WTC11 (cell line): ENCODE data around the gene NDUFS3. TPM values are rescaled to one million over a fixed set of nuclear protein-coding genes. Genes with fewer than 3 reads are reported as not detected.
"Not testable (repeated sequence)": the region's sequence is repeated elsewhere in the genome, so short reads cannot be mapped to it uniquely, and the experiment has no call there.

Experiments
- ATAC-seq: fragments of 200-7000 bp; cut with Tn5 transposase; 2 replicates; pipeline ENCODE4 v1.10.0; 2021; ENCODE audit warnings: mild to moderate bottlenecking, moderate library complexity
- CTCF ChIA-PET: fragments of 300-600 bp; sonication (Branson Sonifier 250); formaldehyde crosslinking; loops from one replicate; lab custom pipeline; 2021; ENCODE audit warnings: antibody characterized with exemption; lab: Charles Lee
- POLR2A ChIA-PET: fragments of 350-600 bp; sonication (Branson Sonifier 250); formaldehyde crosslinking; loops from one replicate; lab custom pipeline; 2021; ENCODE audit warnings: antibody characterized with exemption; lab: Charles Lee
- DNase-seq: peaks from one replicate; pipeline ENCODE4 v3.0.0; 2021; ENCODE audit warnings: low spot score
- H3K27ac Mint-ChIP-seq: 2 replicates; pipeline ENCODE4 v1.8.0; 2021; ENCODE audit warnings: mixed read lengths
- H3K27me3 Mint-ChIP-seq: 2 replicates; pipeline ENCODE4 v1.8.0; 2021; ENCODE audit warnings: low read depth, mild to moderate bottlenecking, moderate library complexity, mixed read lengths
- H3K36me3 Mint-ChIP-seq: 2 replicates; pipeline ENCODE4 v1.8.0; 2021; ENCODE audit warnings: mixed read lengths
- H3K4me1 Mint-ChIP-seq: 2 replicates; pipeline ENCODE4 v1.8.0; 2022; ENCODE audit warnings: mixed read lengths
- H3K4me3 Mint-ChIP-seq: 2 replicates; pipeline ENCODE4 v1.8.0; 2021; ENCODE audit warnings: mild to moderate bottlenecking, moderate library complexity, mixed read lengths
- H3K9me3 Mint-ChIP-seq: 2 replicates; pipeline ENCODE4 v1.8.0; 2021; ENCODE audit warnings: mixed read lengths
- CBFB ChIP-seq: sonication (generic); formaldehyde crosslinking; IDR thresholded peaks from 2 replicates; pipeline ENCODE4 v1.8.1; 2022; ENCODE audit warnings: mild to moderate bottlenecking, low read depth, missing genetic modification reagents
- ETV6 ChIP-seq: sonication (generic); formaldehyde crosslinking; IDR thresholded peaks from 2 replicates; pipeline ENCODE4 v1.8.1; 2022; ENCODE audit warnings: mild to moderate bottlenecking, missing genetic modification reagents
- GTF2I ChIP-seq: fragments of 250-450 bp; sonication (Bioruptor Pico); conservative IDR thresholded peaks from 2 replicates; pipeline ENCODE4 v1.4.0; 2021; ENCODE audit warnings: mild to moderate bottlenecking
- IRF2 ChIP-seq: sonication (generic); formaldehyde crosslinking; IDR thresholded peaks from 2 replicates; pipeline ENCODE4 v1.8.0; 2022; ENCODE audit warnings: low read depth, missing genetic modification reagents, borderline replicate concordance
- PRRX2 ChIP-seq: fragments of 250-450 bp; sonication (Bioruptor Pico); IDR thresholded peaks from 2 replicates; pipeline ENCODE4 v1.8.0; 2021; ENCODE audit warnings: mild to moderate bottlenecking
- SP1 ChIP-seq: sonication (generic); formaldehyde crosslinking; conservative IDR thresholded peaks from 2 replicates; pipeline ENCODE4 v1.8.1; 2022; ENCODE audit warnings: missing genetic modification reagents
- TEAD4 ChIP-seq: sonication (generic); formaldehyde crosslinking; IDR thresholded peaks from 2 replicates; pipeline ENCODE4 v1.8.0; 2022; ENCODE audit warnings: mild to moderate bottlenecking, missing genetic modification reagents
- total RNA-seq: library from RNA; stranded (reverse); gene quantifications from 3 replicates; pipeline ENCODE4 v1.2.3, GENCODE V29; 2021
- TF ChIP-seq, protein P1 (sequence below): sonication (generic); formaldehyde crosslinking; IDR thresholded peaks from 2 replicates; pipeline ENCODE4 v1.8.1; 2022; ENCODE audit warnings: low read depth, missing genetic modification reagents, borderline replicate concordance
- TF ChIP-seq, protein P2 (sequence below): sonication (generic); formaldehyde crosslinking; IDR thresholded peaks from 2 replicates; pipeline ENCODE4 v1.8.1; 2023; ENCODE audit warnings: mild to moderate bottlenecking, missing genetic modification reagents
- TF ChIP-seq, protein P3 (sequence below): sonication (generic); formaldehyde crosslinking; conservative IDR thresholded peaks from 2 replicates; pipeline ENCODE4 v1.8.1; 2023; ENCODE audit warnings: mild to moderate bottlenecking, low read depth, missing genetic modification reagents, moderate library complexity
- TF ChIP-seq, protein P4 (sequence below): fragments of 250-450 bp; sonication (Bioruptor Pico); IDR thresholded peaks from 2 replicates; pipeline ENCODE4 v1.8.0; 2021; ENCODE audit warnings: mild to moderate bottlenecking
- TF ChIP-seq, protein P5 (sequence below): sonication (generic); formaldehyde crosslinking; IDR thresholded peaks from 2 replicates; pipeline ENCODE4 v1.8.1; 2023; ENCODE audit warnings: mild to moderate bottlenecking, missing genetic modification reagents

Gene NDUFS3
- total RNA-seq, 1 experiment from 2014 or later, result 140 TPM

DNA sequence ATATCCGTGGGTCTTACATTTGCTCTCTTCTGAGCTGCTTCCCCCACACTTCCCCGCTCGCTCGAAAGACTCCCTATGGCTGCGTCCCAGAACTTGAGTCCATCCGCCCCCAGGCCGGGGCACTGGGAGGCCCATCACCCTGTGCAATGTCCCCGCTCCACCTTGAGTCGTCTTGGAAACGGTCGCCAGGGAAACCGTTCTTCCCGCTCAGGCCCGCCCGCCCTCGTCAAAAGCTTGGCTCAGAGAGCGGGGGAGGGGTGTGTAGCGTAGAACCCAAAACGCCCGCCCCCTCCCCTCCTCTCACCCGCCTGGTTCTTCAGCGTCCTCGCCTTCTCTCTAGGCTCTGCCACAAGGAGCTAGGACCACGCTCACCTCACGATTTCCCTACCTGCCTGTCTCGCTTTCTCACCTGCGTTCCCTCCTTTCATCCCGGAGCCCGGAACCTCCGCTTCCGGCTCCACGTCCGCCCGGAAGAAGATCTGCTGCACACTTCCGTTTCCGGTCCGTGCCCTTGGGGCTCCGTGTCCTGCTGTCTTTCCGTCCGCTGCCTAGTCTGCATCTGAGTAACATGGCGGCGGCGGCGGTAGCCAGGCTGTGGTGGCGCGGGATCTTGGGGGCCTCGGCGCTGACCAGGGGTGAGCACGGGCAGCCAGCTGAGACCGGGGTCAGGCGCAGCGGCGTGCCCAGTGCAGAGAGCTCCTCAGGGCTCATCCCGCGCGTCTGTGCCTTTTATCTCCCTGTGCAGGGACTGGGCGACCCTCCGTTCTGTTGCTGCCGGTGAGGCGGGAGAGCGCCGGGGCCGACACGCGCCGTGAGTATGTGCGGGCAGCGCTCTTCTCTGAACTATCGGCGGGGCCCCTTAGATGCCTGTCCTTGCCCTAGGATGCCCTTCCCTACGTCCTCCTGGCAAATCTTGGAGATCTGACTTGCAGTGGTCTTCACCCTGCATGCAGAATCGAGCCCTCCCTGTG lies at the start of gene NDUFS3, which contains the start of gene KBTBD4 (continued):
- TF ChIP-seq, protein P1, sequence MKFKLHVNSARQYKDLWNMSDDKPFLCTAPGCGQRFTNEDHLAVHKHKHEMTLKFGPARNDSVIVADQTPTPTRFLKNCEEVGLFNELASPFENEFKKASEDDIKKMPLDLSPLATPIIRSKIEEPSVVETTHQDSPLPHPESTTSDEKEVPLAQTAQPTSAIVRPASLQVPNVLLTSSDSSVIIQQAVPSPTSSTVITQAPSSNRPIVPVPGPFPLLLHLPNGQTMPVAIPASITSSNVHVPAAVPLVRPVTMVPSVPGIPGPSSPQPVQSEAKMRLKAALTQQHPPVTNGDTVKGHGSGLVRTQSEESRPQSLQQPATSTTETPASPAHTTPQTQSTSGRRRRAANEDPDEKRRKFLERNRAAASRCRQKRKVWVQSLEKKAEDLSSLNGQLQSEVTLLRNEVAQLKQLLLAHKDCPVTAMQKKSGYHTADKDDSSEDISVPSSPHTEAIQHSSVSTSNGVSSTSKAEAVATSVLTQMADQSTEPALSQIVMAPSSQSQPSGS, result no peak

DNA sequence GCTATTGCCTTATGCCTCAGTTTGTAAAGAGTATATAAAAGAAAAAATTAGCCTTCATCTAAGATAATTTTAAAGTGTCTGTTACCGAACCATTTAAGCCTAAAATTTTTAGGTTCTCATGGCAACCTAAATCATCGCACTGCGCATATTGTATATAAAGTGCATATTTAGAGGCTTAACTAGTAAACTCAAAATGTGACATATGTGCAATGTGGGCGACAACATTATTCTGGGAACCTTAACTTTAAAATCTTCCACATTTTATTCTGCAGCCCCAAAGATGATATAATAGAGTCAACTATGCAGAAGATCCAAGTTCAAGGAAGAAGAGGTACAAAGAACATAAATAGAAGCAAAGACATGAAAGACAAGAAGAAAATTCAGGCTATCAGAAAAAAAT lies 48.9 kb upstream of the NDUFS3 start:
- Mint-ChIP-seq H3K36me3 (no peaks in the 10 kb centered on the region), H3K4me3 (no peak overlapping the region), H3K4me1 (peaks cover 31% of the 10 kb centered on the region), H3K27ac (peak overlapping the region; percentile 94; the same call in 1 of the 2 replicates), H3K27me3 (no peaks in the 10 kb centered on the region), H3K9me3 (no peaks in the 10 kb centered on the region)
- ATAC-seq, result no peak
- no peak for TF ChIP-seq PRRX2 (CRISPR knock-in tag)
- TF ChIP-seq, protein P2, sequence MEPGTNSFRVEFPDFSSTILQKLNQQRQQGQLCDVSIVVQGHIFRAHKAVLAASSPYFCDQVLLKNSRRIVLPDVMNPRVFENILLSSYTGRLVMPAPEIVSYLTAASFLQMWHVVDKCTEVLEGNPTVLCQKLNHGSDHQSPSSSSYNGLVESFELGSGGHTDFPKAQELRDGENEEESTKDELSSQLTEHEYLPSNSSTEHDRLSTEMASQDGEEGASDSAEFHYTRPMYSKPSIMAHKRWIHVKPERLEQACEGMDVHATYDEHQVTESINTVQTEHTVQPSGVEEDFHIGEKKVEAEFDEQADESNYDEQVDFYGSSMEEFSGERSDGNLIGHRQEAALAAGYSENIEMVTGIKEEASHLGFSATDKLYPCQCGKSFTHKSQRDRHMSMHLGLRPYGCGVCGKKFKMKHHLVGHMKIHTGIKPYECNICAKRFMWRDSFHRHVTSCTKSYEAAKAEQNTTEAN (CRISPR knock-in tag), result no peak
- ChIA-PET CTCF (no interaction called here), POLR2A (no interaction called here)
- no peak for DNase-seq

DNA sequence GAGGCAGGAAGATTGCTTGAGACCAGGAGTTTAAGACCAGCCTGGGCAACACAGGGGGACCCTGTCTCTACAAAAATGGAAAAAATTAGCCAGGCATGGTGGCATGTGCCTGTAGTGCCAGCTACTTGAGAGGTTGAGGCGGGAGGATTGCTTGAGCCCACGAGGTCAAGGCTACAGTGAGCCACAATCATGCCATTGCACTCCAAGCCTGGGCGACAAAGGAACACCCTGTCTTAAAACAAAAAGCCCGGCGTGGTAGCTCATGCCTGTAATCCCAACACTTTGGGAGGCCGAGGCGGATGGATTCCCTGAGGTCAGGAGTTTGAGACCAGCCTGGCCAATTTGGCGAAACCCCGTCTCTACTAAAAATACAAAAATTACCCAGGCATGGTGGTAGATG lies 48.2 kb upstream of the NDUFS3 start:
- H3K4me3 Mint-ChIP-seq, CTCF ChIA-PET, ATAC-seq, POLR2A ChIA-PET, H3K9me3 Mint-ChIP-seq, H3K36me3 Mint-ChIP-seq, H3K27me3 Mint-ChIP-seq, DNase-seq: not testable (repeated sequence)
- peak overlapping the region; percentile 94 for H3K27ac Mint-ChIP-seq
- H3K4me1 Mint-ChIP-seq, result peaks cover 26% of the 10 kb centered on the region

DNA sequence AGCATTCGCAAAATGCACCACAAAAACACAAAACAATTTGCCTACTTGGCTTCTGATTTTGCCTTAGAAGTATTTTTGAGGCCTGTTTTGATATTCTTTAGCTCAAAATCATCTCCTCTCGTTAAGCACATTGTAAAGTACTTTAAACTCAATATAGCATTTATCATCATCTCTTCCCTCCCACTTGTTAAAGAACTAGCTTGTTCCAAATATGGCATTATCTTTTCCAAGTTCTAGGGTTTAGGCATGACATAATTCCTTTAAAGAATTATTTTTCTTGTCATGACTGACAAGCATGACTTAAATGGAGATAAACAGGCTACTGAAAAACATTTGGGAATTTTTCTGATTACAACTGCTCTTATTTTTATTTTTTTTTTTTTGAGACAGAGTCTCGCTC lies 47.2 kb upstream of the NDUFS3 start:
- no peaks in the 10 kb centered on the region for H3K9me3 Mint-ChIP-seq
- POLR2A ChIA-PET, result no interaction called here
- H3K27ac Mint-ChIP-seq, result peak overlapping the region; percentile 41; the same call in 1 of the 2 replicates

More for the DNA sequence above, 47.2 kb upstream of the NDUFS3 start:
- DNase-seq (no peak), ATAC-seq (no peak)
- CTCF ChIA-PET, result no interaction called here
- H3K27me3 Mint-ChIP-seq, result no peaks in the 10 kb centered on the region
- peaks cover 3% of the 10 kb centered on the region; the same call in 1 of the 2 replicates for H3K36me3 Mint-ChIP-seq
- H3K4me3 Mint-ChIP-seq, result no peak overlapping the region
- peaks cover 17% of the 10 kb centered on the region; the same call in 1 of the 2 replicates for H3K4me1 Mint-ChIP-seq
- TF ChIP-seq ETV6 (CRISPR knock-in tag), result no peak
- TF ChIP-seq, protein P3, sequence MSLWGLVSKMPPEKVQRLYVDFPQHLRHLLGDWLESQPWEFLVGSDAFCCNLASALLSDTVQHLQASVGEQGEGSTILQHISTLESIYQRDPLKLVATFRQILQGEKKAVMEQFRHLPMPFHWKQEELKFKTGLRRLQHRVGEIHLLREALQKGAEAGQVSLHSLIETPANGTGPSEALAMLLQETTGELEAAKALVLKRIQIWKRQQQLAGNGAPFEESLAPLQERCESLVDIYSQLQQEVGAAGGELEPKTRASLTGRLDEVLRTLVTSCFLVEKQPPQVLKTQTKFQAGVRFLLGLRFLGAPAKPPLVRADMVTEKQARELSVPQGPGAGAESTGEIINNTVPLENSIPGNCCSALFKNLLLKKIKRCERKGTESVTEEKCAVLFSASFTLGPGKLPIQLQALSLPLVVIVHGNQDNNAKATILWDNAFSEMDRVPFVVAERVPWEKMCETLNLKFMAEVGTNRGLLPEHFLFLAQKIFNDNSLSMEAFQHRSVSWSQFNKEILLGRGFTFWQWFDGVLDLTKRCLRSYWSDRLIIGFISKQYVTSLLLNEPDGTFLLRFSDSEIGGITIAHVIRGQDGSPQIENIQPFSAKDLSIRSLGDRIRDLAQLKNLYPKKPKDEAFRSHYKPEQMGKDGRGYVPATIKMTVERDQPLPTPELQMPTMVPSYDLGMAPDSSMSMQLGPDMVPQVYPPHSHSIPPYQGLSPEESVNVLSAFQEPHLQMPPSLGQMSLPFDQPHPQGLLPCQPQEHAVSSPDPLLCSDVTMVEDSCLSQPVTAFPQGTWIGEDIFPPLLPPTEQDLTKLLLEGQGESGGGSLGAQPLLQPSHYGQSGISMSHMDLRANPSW (CRISPR knock-in tag), result no peak
- no peak for TF ChIP-seq CBFB (CRISPR knock-in tag)
- TF ChIP-seq SP1, result no peak
- TF ChIP-seq, protein P4, sequence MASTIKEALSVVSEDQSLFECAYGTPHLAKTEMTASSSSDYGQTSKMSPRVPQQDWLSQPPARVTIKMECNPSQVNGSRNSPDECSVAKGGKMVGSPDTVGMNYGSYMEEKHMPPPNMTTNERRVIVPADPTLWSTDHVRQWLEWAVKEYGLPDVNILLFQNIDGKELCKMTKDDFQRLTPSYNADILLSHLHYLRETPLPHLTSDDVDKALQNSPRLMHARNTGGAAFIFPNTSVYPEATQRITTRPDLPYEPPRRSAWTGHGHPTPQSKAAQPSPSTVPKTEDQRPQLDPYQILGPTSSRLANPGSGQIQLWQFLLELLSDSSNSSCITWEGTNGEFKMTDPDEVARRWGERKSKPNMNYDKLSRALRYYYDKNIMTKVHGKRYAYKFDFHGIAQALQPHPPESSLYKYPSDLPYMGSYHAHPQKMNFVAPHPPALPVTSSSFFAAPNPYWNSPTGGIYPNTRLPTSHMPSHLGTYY, result no peak
- TF ChIP-seq GTF2I (CRISPR knock-in tag), result no peak
- TF ChIP-seq, protein P5, sequence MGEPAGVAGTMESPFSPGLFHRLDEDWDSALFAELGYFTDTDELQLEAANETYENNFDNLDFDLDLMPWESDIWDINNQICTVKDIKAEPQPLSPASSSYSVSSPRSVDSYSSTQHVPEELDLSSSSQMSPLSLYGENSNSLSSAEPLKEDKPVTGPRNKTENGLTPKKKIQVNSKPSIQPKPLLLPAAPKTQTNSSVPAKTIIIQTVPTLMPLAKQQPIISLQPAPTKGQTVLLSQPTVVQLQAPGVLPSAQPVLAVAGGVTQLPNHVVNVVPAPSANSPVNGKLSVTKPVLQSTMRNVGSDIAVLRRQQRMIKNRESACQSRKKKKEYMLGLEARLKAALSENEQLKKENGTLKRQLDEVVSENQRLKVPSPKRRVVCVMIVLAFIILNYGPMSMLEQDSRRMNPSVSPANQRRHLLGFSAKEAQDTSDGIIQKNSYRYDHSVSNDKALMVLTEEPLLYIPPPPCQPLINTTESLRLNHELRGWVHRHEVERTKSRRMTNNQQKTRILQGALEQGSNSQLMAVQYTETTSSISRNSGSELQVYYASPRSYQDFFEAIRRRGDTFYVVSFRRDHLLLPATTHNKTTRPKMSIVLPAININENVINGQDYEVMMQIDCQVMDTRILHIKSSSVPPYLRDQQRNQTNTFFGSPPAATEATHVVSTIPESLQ, result no peak
- TF ChIP-seq TEAD4, result no peak
- TF ChIP-seq IRF2 (CRISPR knock-in tag), result no peak
